Vagina (tissue), 2 donors: ENCODE measurements around the gene AKIRIN2.

Experiments used
- CTCF ChIP-seq, 3 experiments: fragments of 450-650 bp in 2 of 3; fragments of 200-600 bp in 1 of 3; sonication (generic) in 1 of 3; IDR thresholded peaks; one replicate each; pipeline ENCODE4 v1.5.1; 2017 to 2019; ENCODE audit warnings: antibody characterized with exemption in 3 of 3, mild to moderate bottlenecking in 2 of 3, moderate library complexity in 2 of 3
- POLR2A ChIP-seq, 2 donors: fragments of 450-650 bp; IDR thresholded peaks; one replicate each; pipeline ENCODE4 v1.6.1; 2017; ENCODE audit warnings: antibody characterized with exemption in 2 of 2, mild to moderate bottlenecking in 2 of 2, moderate library complexity in 2 of 2
- POLR2AphosphoS5 ChIP-seq, 2 donors: sonication (generic); formaldehyde crosslinking; IDR thresholded peaks; one replicate each; pipeline ENCODE4 v1.9.0; 2017; ENCODE audit warnings: antibody characterized with exemption in 2 of 2, mild to moderate bottlenecking in 2 of 2, low read depth in 1 of 2; ENCODE audit not compliant: insufficient read depth in 1 of 2

DNA sequence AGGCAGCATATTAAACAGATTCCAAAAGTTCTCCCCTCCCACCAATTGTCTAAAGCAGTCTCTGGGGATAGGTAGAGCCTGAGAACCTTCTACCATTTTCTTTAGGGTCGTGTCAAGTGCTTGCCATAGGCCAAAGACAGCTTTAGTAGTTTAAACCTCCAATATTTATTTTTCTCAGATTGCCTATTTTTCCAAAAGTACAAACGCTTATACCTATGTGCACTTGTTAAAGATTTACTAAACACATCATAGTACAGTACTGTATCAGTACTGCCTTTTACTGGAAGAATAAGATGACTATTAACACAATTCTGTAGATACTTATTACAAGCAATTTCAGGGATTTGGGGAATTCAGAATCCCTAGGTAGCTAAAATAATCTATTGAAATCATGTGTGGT is 29.4 kb downstream of the AKIRIN2 start:
- no peak for TF ChIP-seq POLR2A (IDR thresholded peaks at IDR 0.05)
- no peak for TF ChIP-seq CTCF (IDR thresholded peaks at IDR 0.05)
- TF ChIP-seq POLR2AphosphoS5 (IDR thresholded peaks at IDR 0.05; ENCODE audit: insufficient read depth in 1 of 2, low read depth in 1 of 2) = no peak
